ENCODE data around the gene MAP3K3. TPM values are rescaled to one million over a fixed set of nuclear protein-coding genes. Genes with fewer than 3 reads are reported as not detected.

The MAP3K3 gene
- total RNA-seq, 1 donor from 2014 or later, result 75.6 TPM

DNA sequence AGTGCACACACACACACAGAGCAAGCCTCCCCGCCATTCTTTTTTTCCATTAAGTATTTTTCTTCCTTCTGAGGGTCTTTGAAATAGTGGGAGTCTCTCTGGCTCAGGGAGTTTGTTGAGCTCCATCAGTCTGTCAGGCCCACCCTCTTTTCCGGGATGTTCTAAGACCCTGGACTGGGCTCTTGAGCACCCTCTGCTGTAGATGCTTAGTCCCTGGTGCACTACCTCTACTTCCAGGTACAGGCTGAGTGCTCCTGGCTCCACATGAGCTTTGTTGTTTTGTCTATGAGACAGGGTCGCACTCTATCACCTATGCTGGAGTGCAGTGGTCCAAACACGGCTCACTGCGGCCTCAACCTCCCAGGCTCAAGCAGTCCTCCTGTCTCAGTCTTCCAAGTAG is 57.0 kb downstream of the MAP3K3 start:
- H3K4me1 ChIP-seq, result peaks cover 9 to 24% of the 10 kb centered on the region in 2 donors
- no peak overlapping the region for H3K4me3 ChIP-seq
- DNase-seq (ENCODE audit: low spot score in 2 of 2), result no peak
- TF ChIP-seq, protein P1, sequence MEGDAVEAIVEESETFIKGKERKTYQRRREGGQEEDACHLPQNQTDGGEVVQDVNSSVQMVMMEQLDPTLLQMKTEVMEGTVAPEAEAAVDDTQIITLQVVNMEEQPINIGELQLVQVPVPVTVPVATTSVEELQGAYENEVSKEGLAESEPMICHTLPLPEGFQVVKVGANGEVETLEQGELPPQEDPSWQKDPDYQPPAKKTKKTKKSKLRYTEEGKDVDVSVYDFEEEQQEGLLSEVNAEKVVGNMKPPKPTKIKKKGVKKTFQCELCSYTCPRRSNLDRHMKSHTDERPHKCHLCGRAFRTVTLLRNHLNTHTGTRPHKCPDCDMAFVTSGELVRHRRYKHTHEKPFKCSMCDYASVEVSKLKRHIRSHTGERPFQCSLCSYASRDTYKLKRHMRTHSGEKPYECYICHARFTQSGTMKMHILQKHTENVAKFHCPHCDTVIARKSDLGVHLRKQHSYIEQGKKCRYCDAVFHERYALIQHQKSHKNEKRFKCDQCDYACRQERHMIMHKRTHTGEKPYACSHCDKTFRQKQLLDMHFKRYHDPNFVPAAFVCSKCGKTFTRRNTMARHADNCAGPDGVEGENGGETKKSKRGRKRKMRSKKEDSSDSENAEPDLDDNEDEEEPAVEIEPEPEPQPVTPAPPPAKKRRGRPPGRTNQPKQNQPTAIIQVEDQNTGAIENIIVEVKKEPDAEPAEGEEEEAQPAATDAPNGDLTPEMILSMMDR (IDR thresholded peaks at IDR 0.05), result no peak
- H3K27me3 ChIP-seq, result no peaks in the 10 kb centered on the region
- H3K36me3 ChIP-seq, result peaks cover 22 to 26% of the 10 kb centered on the region in 2 donors
- intact Hi-C loops (cut with DNase I), result no loop called here
- H3K9me3 ChIP-seq, result no peaks in the 10 kb centered on the region
- no peak overlapping the region for H3K27ac ChIP-seq

DNA sequence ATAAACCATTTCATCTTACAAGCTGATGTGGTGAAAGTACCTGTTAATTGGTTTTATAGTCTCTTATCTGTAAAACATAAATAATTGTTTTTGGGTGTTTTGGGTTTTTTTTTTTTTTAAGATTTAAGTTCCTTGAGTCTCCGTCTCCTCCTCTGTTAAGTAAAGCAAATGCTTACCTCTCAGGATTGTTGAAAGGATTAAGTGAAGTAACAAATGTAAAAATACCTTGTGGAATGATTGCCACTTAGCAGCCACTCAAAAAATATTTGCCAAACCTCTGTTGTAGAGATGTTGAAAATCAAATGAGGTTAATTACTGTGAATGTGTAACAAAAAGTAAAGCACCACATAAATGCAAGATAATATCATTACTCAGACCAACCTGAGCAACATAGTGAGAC is 58.5 kb downstream of the MAP3K3 start:
- no peaks in the 10 kb centered on the region for H3K9me3 ChIP-seq
- H3K27ac ChIP-seq, result no peak overlapping the region

DNA sequence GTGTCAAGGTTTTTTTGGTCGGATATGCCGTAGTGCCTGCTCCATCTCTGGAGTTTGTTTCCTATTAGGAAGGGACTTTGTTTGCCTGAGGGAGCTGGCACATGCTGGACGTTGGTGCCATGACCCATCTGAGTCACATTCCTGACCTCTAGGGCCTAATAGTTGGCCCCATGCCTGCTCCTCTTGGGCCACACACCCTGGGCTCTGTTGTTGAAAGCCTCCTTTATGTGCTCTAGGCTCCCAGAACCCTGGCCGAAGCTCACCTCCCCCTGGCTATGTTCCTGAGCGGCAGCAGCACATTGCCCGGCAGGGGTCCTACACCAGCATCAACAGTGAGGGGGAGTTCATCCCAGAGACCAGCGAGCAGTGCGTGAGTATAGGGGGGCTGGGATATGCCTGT is 59.3 kb downstream of the MAP3K3 start:
- Histone ChIP-seq H3K27ac (no peak overlapping the region), H3K4me1 (peaks cover 5 to 13% of the 10 kb centered on the region in 2 donors), H3K4me3 (no peak overlapping the region), H3K36me3 (peaks cover 21 to 35% of the 10 kb centered on the region in 2 donors), H3K9me3 (no peaks in the 10 kb centered on the region), H3K27me3 (no peaks in the 10 kb centered on the region)
- intact Hi-C loops (cut with DNase I), result no loop called here
- TF ChIP-seq, protein P1 (IDR thresholded peaks at IDR 0.05), result no peak
- DNase-seq (ENCODE audit: low spot score in 2 of 2), result no peak

More for the DNA sequence above, 58.5 kb downstream of the MAP3K3 start:
- Histone ChIP-seq H3K36me3 (peaks cover 21 to 32% of the 10 kb centered on the region in 2 donors), H3K4me3 (no peak overlapping the region), H3K27me3 (no peaks in the 10 kb centered on the region), H3K4me1 (peaks cover 8 to 19% of the 10 kb centered on the region in 2 donors)
- intact Hi-C loops (cut with DNase I), result no loop called here
- DNase-seq (ENCODE audit: low spot score in 2 of 2), result no peak
- TF ChIP-seq, protein P1 (IDR thresholded peaks at IDR 0.05), result no peak

DNA sequence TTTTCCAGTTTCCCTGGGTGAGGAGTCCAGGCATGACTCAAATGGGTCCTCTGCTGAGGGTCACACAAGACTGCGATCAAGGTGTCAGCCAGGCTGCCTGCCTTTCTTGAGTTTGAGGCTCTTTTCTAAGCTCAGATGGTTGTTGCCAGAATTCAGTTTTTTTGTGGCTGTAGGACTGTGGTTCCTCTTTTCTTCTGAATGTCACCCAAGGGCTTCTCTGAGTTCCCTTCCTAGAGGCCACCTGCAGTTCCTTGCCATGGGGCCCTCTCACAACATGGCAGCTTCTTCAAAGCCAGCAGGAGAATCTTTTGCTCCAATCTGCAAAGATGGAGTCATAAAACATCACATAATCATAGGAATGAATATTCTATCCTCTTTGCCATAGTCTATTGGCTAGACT is 60.2 kb downstream of the MAP3K3 start:
- H3K36me3 ChIP-seq, result peaks cover 21 to 35% of the 10 kb centered on the region in 2 donors
- H3K27ac ChIP-seq, result no peak overlapping the region
- intact Hi-C loops (cut with DNase I), result no loop called here
- H3K9me3 ChIP-seq, result no peaks in the 10 kb centered on the region
- H3K27me3 ChIP-seq, result no peaks in the 10 kb centered on the region
- H3K4me3 ChIP-seq, result no peak overlapping the region
- DNase-seq (ENCODE audit: low spot score in 2 of 2), result no peak
- peaks cover 5 to 9% of the 10 kb centered on the region in 2 donors for H3K4me1 ChIP-seq
- TF ChIP-seq, protein P1 (IDR thresholded peaks at IDR 0.05), result no peak

DNA sequence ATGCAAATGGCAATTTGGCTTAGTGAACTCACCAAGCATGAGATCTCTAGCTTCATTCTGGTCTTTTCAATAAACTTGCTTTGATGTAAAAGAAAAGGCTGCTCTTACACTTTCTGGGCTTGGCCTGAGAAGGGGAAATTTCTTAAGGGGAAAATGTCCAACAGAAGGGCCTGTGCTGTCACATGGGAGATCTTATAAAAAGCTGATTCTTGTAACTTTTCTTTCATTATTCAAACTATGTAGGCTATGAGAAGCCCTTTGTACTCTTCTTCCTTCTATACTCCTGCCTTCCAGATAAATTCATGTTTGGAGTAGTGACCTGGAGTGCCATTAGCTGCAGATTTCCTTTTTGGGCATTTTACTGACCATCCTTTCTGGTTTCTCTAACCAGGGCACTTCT is 60.8 kb downstream of the MAP3K3 start:
- no peak overlapping the region for H3K27ac ChIP-seq
- H3K4me1 ChIP-seq, result peaks cover 5 to 9% of the 10 kb centered on the region in 2 donors
- H3K4me3 ChIP-seq, result no peak overlapping the region
- intact Hi-C loops (cut with DNase I), result no loop called here
- DNase-seq (ENCODE audit: low spot score in 2 of 2), result no peak
- TF ChIP-seq, protein P1 (IDR thresholded peaks at IDR 0.05), result no peak
- H3K36me3 ChIP-seq, result peaks cover 21 to 37% of the 10 kb centered on the region in 2 donors
- H3K27me3 ChIP-seq, result no peaks in the 10 kb centered on the region
- no peaks in the 10 kb centered on the region for H3K9me3 ChIP-seq

DNA sequence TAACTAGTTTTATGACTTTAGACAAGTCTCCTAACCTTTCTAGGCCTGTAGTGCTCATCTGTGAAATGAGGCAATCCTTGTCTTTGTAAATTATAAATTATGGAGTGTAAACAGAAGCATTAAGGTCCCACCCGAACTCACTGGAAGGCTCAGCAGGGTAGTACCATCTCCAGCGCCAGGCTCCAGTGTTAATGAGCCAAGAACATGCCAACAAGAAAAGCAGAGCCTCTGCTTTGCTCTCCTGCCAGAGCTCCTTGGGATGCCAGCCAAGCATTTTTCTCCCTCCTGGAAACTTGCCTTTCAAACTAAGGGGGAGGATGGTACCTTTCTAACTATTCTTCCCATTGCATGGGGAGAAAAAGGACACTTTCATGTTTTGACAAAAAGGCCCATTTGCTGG is 62.8 kb downstream of the MAP3K3 start:
- no peaks in the 10 kb centered on the region for H3K9me3 ChIP-seq
- intact Hi-C loops (cut with DNase I), result no loop called here
- H3K36me3 ChIP-seq, result peaks cover 38 to 50% of the 10 kb centered on the region in 2 donors
- TF ChIP-seq, protein P1 (IDR thresholded peaks at IDR 0.05), result no peak
- no peak overlapping the region for H3K4me3 ChIP-seq
- H3K4me1 ChIP-seq, result peaks cover 5 to 9% of the 10 kb centered on the region in 2 donors
- DNase-seq (ENCODE audit: low spot score in 2 of 2), result no peak
- peak overlapping the region in 1 of 2 donors; percentile 0 for H3K27ac ChIP-seq
- no peaks in the 10 kb centered on the region for H3K27me3 ChIP-seq

All from ascending aorta (tissue), 2 donors.